AG09319 (cell line): ENCODE data around the gene NCKAP5L.

Experiments
- DNase-seq: peaks from one replicate; pipeline ENCODE4 v3.0.0-alpha.2; 2010; ENCODE audit warnings: low read depth; ENCODE audit errors: extremely low read depth
- TF ChIP-seq, protein P1 (sequence below): IDR thresholded peaks from 2 replicates; pipeline ENCODE4 v1.5.1; 2011; ENCODE audit warnings: low read depth, mild to moderate bottlenecking, inconsistent platforms, low read length, moderate library complexity

The NCKAP5L gene

GRCh38 chr12:49821373-49822287 is 6.6 kb downstream of the NCKAP5L start:
- TF ChIP-seq, protein P1, sequence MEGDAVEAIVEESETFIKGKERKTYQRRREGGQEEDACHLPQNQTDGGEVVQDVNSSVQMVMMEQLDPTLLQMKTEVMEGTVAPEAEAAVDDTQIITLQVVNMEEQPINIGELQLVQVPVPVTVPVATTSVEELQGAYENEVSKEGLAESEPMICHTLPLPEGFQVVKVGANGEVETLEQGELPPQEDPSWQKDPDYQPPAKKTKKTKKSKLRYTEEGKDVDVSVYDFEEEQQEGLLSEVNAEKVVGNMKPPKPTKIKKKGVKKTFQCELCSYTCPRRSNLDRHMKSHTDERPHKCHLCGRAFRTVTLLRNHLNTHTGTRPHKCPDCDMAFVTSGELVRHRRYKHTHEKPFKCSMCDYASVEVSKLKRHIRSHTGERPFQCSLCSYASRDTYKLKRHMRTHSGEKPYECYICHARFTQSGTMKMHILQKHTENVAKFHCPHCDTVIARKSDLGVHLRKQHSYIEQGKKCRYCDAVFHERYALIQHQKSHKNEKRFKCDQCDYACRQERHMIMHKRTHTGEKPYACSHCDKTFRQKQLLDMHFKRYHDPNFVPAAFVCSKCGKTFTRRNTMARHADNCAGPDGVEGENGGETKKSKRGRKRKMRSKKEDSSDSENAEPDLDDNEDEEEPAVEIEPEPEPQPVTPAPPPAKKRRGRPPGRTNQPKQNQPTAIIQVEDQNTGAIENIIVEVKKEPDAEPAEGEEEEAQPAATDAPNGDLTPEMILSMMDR: no peak
- DNase-seq: no peak

- TF ChIP-seq, protein P1: no peak
- no peak for DNase-seq
Measured at GRCh38 chr12:49819786-49820185, 8.4 kb downstream of the NCKAP5L start.

DNA sequence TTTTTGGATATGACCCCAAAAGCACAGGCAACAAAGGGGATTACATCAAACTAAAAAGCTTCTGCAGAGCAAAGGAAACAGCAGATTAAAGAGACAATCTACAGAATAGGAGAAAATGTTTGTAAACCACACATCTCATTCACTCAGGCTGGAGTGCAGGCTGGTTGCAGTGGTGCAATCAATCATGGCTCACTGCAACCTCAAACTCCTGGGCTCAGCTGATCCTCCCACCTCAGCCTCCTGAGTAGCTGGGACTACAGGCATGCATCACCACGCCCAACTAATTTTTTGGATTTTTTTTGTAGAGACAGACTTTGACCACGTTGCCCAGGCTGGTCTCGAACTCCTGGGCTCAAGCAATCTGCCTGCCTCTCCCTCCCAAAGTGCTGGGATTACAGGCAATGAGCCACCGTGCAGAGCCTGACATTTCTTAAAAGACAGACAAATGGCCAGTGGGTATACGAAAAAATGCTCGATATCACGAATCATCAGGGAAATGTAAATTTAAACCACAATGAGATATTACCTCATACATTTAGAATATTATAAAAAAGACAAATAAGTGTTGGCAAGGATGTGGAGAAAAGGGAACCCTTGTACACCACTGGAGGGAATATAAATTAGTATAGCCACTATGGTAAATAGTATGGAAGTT is 9.8 kb downstream of the NCKAP5L start:
- TF ChIP-seq, protein P1: no peak
- no peak for DNase-seq

DNA sequence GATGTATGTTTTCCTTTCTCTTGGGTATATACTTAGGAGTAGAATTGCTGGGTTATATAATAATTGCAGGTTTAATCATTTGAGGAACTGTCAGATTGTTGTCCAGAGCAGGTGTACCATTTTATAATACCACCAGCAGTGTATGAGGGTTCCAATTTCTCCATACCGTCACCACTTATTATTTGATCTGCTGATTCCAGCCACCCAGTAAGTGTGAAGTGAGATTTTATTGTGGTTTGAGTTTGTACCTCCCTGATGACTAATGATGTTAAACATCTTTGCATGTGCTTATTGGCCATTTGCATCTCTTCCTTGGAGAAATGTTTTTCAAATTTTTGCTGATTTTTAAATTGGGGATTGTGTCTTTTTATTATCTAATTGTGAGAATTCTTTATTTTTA is 15.1 kb downstream of the NCKAP5L start:
- DNase-seq: no peak
- TF ChIP-seq, protein P1: no peak

DNA sequence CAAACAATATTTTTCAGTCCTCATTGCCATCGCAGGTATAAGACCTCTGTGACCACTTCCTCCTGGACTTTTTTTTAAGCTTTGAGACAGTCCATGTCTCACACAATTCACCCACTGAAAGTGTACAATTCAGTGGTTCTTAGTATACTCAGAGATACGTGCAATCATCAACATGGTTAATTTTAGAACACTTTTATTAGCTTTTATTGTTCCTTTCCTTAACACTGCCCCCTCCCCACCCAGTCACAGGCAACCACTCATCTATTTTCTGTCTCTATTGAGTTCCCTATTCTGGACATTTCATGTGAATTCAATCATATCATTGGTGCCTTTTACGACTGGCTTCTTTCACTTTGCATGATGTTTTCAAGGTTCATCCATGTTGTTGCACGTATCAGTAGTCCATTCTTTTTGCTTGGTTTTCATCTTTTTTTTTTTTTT is 16.2 kb downstream of the NCKAP5L start:
- TF ChIP-seq, protein P1: no peak
- no peak for DNase-seq

DNA sequence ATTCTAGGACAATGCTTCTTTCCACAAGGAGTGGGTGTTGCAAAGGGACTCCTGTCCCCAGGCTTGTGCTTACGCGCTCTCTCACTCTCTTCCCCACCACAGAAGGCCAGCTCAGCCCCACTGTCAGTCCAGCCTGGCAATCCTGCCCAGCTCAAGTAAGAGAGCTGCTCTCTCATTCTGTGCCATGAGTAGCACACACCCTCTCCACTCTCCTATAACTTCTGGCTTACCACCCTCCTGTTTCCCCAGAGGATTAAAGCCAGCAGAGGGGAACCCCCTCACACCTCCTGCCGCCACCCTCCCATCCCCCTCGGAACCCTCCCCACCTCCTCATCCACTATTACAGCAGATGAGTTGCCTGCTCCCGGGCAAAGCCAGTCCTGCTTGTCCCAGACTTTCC is 17.1 kb downstream of the NCKAP5L start:
- TF ChIP-seq, protein P1: no peak
- no peak for DNase-seq

GRCh38 chr12:49809906-49810389 is 18.3 kb downstream of the NCKAP5L start:
- TF ChIP-seq, protein P1: no peak
- no peak for DNase-seq
